Esophagus squamous epithelium (tissue), 5 donors: ENCODE results near the gene NOSTRIN. TPM values are rescaled to one million over a fixed set of nuclear protein-coding genes. Genes with fewer than 3 reads are reported as not detected.
"Not testable (repeated sequence)": the region's sequence is repeated elsewhere in the genome, so short reads cannot be mapped to it uniquely, and the experiment has no call there.

Source experiments
- DNase-seq: peaks from one replicate; lab custom pipeline; 2025; lab: John Stamatoyannopoulos, UW
- H3K27ac ChIP-seq, 4 donors: fragments of 200-600 bp; sonication (generic); one replicate each; pipeline ENCODE4 v1.5.1; 2016 to 2019; ENCODE audit warnings: mild to moderate bottlenecking in 1 of 4
- H3K27me3 ChIP-seq, 4 donors: fragments of 200-600 bp; sonication (generic); 1 replicate in 3 of 4; 2 replicates in 1 of 4; pipeline versions ENCODE4 v1.5.1 to v1.6.0; 2017 to 2021; ENCODE audit warnings: antibody characterized with exemption in 1 of 4
- H3K36me3 ChIP-seq, 3 donors: fragments of 200-600 bp; sonication (generic); one replicate each; pipeline ENCODE4 v1.5.1; 2016 to 2019
- H3K4me1 ChIP-seq, 3 donors: fragments of 200-600 bp; sonication (generic); one replicate each; pipeline ENCODE4 v1.5.1; 2017 to 2019
- H3K4me3 ChIP-seq, 4 donors: fragments of 200-600 bp; sonication (generic); 1 replicate in 3 of 4; 2 replicates in 1 of 4; pipeline ENCODE4 v1.5.1; 2016 to 2019; ENCODE audit warnings: mild to moderate bottlenecking in 2 of 4, moderate library complexity in 1 of 4
- H3K9me3 ChIP-seq, 3 donors: fragments of 200-600 bp; sonication (generic); one replicate each; pipeline ENCODE4 v1.5.1; 2016 to 2019
- POLR2A ChIP-seq, 4 donors: fragments of 450-650 bp; IDR thresholded peaks; one replicate each; pipeline ENCODE4 v1.6.1; 2017; ENCODE audit warnings: antibody characterized with exemption in 4 of 4, mild to moderate bottlenecking in 4 of 4, moderate library complexity in 3 of 4
- WGBS, 2 donors: methylation state at CpG; one replicate each; pipeline ENCODE4 v1.1.5; 2018; 5-methylcytosine and 5-hydroxymethylcytosine counted together
- intact Hi-C: fragments of 100-400 bp; cut with DNase I; formaldehyde crosslinking; loops from one replicate; pipeline ENCODE4 v1.15.0; 2022
- total RNA-seq, 4 donors: library from RNA; depleted of rRNA; stranded (reverse); fragments of >200 nt; gene quantifications; one replicate each; pipeline ENCODE4 v1.1.0, GENCODE V29; 2016
- TF ChIP-seq, protein P1 (sequence below), 6 experiments: fragments of 450-650 bp in 4 of 6; fragments of 200-600 bp in 2 of 6; sonication (generic) in 2 of 6; IDR thresholded peaks; one replicate each; pipeline ENCODE4 v1.5.1; 2016 to 2019; ENCODE audit warnings: antibody characterized with exemption in 6 of 6, mild to moderate bottlenecking in 4 of 6, moderate library complexity in 4 of 6
- donor health status: DM: yes; HTN: yes; CAD: no.

The NOSTRIN gene
- total RNA-seq, 4 donors from 2014 or later = 0.76 to 15.6 (median 4.2) TPM

DNA sequence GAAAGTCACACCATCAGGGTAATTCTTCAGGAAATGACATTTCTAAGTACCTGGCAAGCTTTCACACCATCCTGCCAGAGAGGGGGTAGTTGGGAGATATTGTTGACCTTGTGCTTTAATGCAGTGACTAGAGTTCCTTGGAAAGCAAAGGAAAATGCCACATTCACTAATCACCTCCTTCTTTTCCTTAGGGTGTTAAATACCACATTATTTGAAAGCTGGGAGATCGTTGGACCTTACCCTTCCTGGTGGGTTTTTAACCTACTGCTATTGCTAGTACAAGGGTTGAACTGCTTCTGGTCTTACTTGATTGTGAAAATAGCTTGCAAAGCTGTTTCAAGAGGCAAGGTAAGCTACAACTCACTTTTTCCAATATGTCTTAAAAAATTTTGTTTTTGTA, 37.0 kb upstream of the NOSTRIN start:
- TF ChIP-seq, protein P1, sequence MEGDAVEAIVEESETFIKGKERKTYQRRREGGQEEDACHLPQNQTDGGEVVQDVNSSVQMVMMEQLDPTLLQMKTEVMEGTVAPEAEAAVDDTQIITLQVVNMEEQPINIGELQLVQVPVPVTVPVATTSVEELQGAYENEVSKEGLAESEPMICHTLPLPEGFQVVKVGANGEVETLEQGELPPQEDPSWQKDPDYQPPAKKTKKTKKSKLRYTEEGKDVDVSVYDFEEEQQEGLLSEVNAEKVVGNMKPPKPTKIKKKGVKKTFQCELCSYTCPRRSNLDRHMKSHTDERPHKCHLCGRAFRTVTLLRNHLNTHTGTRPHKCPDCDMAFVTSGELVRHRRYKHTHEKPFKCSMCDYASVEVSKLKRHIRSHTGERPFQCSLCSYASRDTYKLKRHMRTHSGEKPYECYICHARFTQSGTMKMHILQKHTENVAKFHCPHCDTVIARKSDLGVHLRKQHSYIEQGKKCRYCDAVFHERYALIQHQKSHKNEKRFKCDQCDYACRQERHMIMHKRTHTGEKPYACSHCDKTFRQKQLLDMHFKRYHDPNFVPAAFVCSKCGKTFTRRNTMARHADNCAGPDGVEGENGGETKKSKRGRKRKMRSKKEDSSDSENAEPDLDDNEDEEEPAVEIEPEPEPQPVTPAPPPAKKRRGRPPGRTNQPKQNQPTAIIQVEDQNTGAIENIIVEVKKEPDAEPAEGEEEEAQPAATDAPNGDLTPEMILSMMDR (IDR thresholded peaks at IDR 0.05) = no peak
- TF ChIP-seq POLR2A (IDR thresholded peaks at IDR 0.05) = no peak
- no peak overlapping the region for H3K4me3 ChIP-seq
- no peak overlapping the region for H3K27ac ChIP-seq
- intact Hi-C loops = no loop called here
- peaks cover 0 to 10% (median 3%) of the 10 kb centered on the region in 3 donors for H3K4me1 ChIP-seq
- 67 to 82% methylated on average over 1 of the region's 1 CpG for WGBS, 2 donors
- peaks cover 0 to 17% (median 0%) of the 10 kb centered on the region in 3 donors for H3K36me3 ChIP-seq
- H3K27me3 ChIP-seq = no peaks in the 10 kb centered on the region
- H3K9me3 ChIP-seq = no peaks in the 10 kb centered on the region
- no peak for DNase-seq

DNA sequence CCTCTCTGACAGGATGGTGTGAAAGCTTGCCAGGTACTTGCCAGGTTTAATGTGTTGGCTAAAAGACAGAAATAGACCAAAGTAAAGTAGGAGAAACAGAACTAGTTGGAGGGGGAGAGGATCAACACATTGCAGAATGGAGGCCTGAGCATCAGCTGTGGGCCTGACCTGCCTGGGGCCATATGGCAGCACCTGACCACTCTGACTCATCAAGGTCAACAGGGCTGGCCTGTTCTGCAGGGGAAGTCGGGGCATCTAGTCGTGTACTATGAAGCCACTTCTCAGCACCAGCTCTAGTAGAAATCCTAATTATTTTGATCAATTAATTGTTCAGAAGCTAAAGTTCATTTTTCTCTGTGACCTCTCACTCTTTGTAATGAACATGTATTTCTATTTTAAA, 35.8 kb upstream of the NOSTRIN start:
- intact Hi-C loops = no loop called here
- DNase-seq = no peak
- Histone ChIP-seq H3K4me1 (peaks cover 0 to 10% (median 3%) of the 10 kb centered on the region in 3 donors), H3K36me3 (peaks cover 0 to 20% (median 0%) of the 10 kb centered on the region in 3 donors), H3K9me3 (no peaks in the 10 kb centered on the region), H3K27me3 (no peaks in the 10 kb centered on the region), H3K4me3 (no peak overlapping the region), H3K27ac (no peak overlapping the region)
- TF ChIP-seq, protein P1 (IDR thresholded peaks at IDR 0.05) = no peak
- no peak for TF ChIP-seq POLR2A (IDR thresholded peaks at IDR 0.05)
- WGBS, 2 donors = 16 to 28% methylated on average over 2 of the region's 2 CpGs

DNA sequence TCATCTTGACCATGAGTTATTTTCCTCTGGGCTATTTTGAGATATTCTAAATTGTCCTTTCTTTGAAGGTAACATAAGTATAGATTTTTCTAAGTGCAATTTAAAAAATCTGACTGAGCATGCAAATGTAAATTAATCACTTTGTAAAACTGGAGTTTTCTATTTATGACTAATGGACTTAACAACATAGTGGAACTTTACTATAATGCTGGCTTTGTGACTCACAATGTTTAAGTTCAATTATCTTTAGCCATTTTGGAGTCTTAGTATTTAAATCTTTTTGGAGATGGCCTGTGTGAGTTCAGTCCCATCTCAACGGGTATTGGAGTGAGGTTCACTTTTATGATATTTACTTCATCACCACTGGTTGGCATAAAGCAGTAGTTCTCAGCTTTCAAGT, 35.2 kb upstream of the NOSTRIN start:
- Histone ChIP-seq H3K4me1 (peaks cover 0 to 10% (median 3%) of the 10 kb centered on the region in 3 donors), H3K36me3 (peaks cover 0 to 20% (median 0%) of the 10 kb centered on the region in 3 donors), H3K27me3 (no peaks in the 10 kb centered on the region), H3K9me3 (no peaks in the 10 kb centered on the region), H3K27ac (no peak overlapping the region), H3K4me3 (no peak overlapping the region)
- no peak for DNase-seq
- WGBS, 2 donors = 25 to 29% methylated on average over 1 of the region's 1 CpG
- no peak for TF ChIP-seq POLR2A (IDR thresholded peaks at IDR 0.05)
- TF ChIP-seq, protein P1 (IDR thresholded peaks at IDR 0.05) = no peak
- intact Hi-C loops = no loop called here

DNA sequence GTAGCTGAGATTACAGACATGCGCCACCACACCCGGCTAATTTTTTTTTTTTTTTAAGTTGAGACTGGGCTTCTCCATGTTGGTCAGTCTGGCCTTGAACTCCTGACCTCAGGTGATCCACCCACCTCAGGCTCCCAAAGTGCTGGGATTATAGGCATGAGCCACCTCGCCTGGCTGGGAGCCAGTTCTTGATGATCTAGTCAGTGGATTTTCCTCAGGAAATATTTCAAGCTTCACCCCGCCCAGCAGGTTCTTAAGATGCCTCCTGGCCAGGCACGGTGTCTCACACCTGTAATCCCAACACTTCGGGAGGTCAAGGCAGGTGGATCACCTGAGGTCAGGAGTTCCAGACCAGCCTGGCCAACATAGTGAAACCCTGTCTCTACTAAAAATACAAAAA, 34.1 kb upstream of the NOSTRIN start:
- intact Hi-C loops, DNase-seq, H3K9me3 ChIP-seq, H3K4me3 ChIP-seq, H3K27ac ChIP-seq, H3K27me3 ChIP-seq: not testable (repeated sequence)
- Histone ChIP-seq H3K36me3 (peaks cover 0 to 20% (median 0%) of the 10 kb centered on the region in 3 donors), H3K4me1 (peaks cover 0 to 10% (median 3%) of the 10 kb centered on the region in 3 donors)
- WGBS, 2 donors = 56 to 92% methylated on average over 5 to 6 of the region's 6 CpGs

DNA sequence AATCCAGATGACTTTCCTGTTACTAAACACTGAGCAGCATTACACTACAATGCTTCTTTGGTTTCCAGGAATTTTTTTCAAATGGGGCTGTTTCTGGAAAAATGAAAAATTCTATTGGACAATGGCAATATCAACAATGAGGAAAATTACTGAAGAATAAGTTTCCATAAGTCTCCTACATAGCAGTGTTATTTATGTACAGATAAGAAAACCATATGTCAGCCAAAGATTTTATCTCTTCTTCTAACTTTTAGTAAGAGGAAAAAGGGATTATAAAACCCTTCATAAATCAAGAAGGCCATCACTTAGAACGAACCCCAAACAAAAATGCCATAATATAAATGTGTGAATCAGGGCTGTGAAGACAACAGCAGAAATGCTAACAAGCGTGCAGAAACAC, 31.6 kb upstream of the NOSTRIN start:
- no peak for DNase-seq
- Histone ChIP-seq H3K27ac (no peak overlapping the region), H3K9me3 (no peaks in the 10 kb centered on the region), H3K27me3 (no peaks in the 10 kb centered on the region), H3K4me1 (peaks cover 0 to 10% (median 3%) of the 10 kb centered on the region in 3 donors), H3K36me3 (peaks cover 0 to 20% (median 0%) of the 10 kb centered on the region in 3 donors), H3K4me3 (no peak overlapping the region)
- intact Hi-C loops = loop anchor here (10.0 kb wide), 1 partner anchor 154 kb away; no protein-coding TSS in a partner anchor
- 79 to 81% methylated on average over 2 of the region's 2 CpGs for WGBS, 2 donors
- TF ChIP-seq, protein P1 (IDR thresholded peaks at IDR 0.05) = no peak
- no peak for TF ChIP-seq POLR2A (IDR thresholded peaks at IDR 0.05)
